Chondrocyte (in vitro differentiated cells): Measurements from ENCODE around the gene KIFC3. TPM values are rescaled to one million over a fixed set of nuclear protein-coding genes. Genes with fewer than 3 reads are reported as not detected.
A peak's percentile ranks its signal among the peaks of the same experiment; 100 is the strongest.

Experiments
- DNase-seq: peaks from one replicate; pipeline ENCODE4 v3.0.0; 2021; ENCODE audit warnings: mixed read lengths, low spot score
- H3K27ac Mint-ChIP-seq: one replicate; pipeline ENCODE4 v1.8.0; 2021; ENCODE audit warnings: mild to moderate bottlenecking, moderate library complexity, mixed read lengths; ENCODE audit not compliant: unreplicated experiment
- H3K27me3 Mint-ChIP-seq: 2 replicates; pipeline ENCODE4 v1.8.0; 2021; ENCODE audit warnings: low read depth, mixed read lengths
- H3K36me3 Mint-ChIP-seq: 2 replicates; pipeline ENCODE4 v1.8.0; 2021; ENCODE audit warnings: low read depth, mixed read lengths
- H3K4me1 Mint-ChIP-seq: 2 replicates; pipeline ENCODE4 v1.8.0; 2021; ENCODE audit warnings: low read depth, mild to moderate bottlenecking, mixed read lengths
- H3K4me3 Mint-ChIP-seq: one replicate; pipeline ENCODE4 v1.8.0; 2021; ENCODE audit warnings: mild to moderate bottlenecking, moderate library complexity, mixed read lengths; ENCODE audit not compliant: unreplicated experiment
- H3K9me3 Mint-ChIP-seq: 2 replicates; pipeline ENCODE4 v1.8.0; 2021; ENCODE audit warnings: low read depth, mixed read lengths
- CTCF ChIP-seq: fragments of 200-600 bp; sonication (generic); IDR thresholded peaks from 2 replicates; pipeline ENCODE4 v1.5.0; 2021; ENCODE audit warnings: antibody characterized with exemption, mild to moderate bottlenecking, moderate library complexity
- total RNA-seq: library from RNA; stranded (reverse); gene quantifications from 3 replicates; pipeline ENCODE4 v1.2.1, GENCODE V29; 2021

Gene KIFC3
- total RNA-seq, 1 donor from 2014 or later, result 75.6 TPM

GRCh38 chr16:57771141-57771785 lies 31.0 kb downstream of the KIFC3 start:
- Mint-ChIP-seq H3K27me3 (no peaks in the 10 kb centered on the region), H3K27ac (no peak overlapping the region), H3K9me3 (no peaks in the 10 kb centered on the region), H3K4me3 (no peak overlapping the region), H3K36me3 (peaks cover 9% of the 10 kb centered on the region), H3K4me1 (peaks cover 19% of the 10 kb centered on the region)
- no peak for DNase-seq
- TF ChIP-seq CTCF, result no peak

- Mint-ChIP-seq H3K9me3 (no peaks in the 10 kb centered on the region), H3K36me3 (peaks cover 11% of the 10 kb centered on the region), H3K4me3 (no peak overlapping the region), H3K4me1 (peaks cover 21% of the 10 kb centered on the region), H3K27ac (no peak overlapping the region), H3K27me3 (no peaks in the 10 kb centered on the region)
- no peak for TF ChIP-seq CTCF
- DNase-seq, result no peak
Measured at GRCh38 chr16:57770361-57770760, 31.9 kb downstream of the KIFC3 start.

- peak; percentile 86 for DNase-seq
Measured at GRCh38 chr16:57769541-57770145, 32.6 kb downstream of the KIFC3 start.

GRCh38 chr16:57766714-57767348 lies 35.5 kb downstream of the KIFC3 start:
- no peaks in the 10 kb centered on the region for H3K9me3 Mint-ChIP-seq

More at GRCh38 chr16:57769541-57770145, 32.6 kb downstream of the KIFC3 start:
- Mint-ChIP-seq H3K27me3 (no peaks in the 10 kb centered on the region), H3K4me3 (no peak overlapping the region), H3K36me3 (peaks cover 13% of the 10 kb centered on the region), H3K9me3 (no peaks in the 10 kb centered on the region), H3K27ac (no peak overlapping the region), H3K4me1 (peaks cover 18% of the 10 kb centered on the region)
- TF ChIP-seq CTCF, result no peak

More at GRCh38 chr16:57766714-57767348, 35.5 kb downstream of the KIFC3 start:
- H3K4me1 Mint-ChIP-seq, result peaks cover 18% of the 10 kb centered on the region
- no peak for TF ChIP-seq CTCF
- peak; percentile 69 for DNase-seq
- H3K4me3 Mint-ChIP-seq, result no peak overlapping the region
- H3K27ac Mint-ChIP-seq, result no peak overlapping the region
- H3K27me3 Mint-ChIP-seq, result no peaks in the 10 kb centered on the region
- H3K36me3 Mint-ChIP-seq, result peaks cover 18% of the 10 kb centered on the region
